NCI-H2227 treated with DMSO at 0.1 percent for 48 hours (cell line): ENCODE data around the gene RGPD8.

Source experiments
- DNase-seq: peaks from one replicate; lab custom pipeline; 2025; lab: John Stamatoyannopoulos, UW

RGPD8 gene

DNA sequence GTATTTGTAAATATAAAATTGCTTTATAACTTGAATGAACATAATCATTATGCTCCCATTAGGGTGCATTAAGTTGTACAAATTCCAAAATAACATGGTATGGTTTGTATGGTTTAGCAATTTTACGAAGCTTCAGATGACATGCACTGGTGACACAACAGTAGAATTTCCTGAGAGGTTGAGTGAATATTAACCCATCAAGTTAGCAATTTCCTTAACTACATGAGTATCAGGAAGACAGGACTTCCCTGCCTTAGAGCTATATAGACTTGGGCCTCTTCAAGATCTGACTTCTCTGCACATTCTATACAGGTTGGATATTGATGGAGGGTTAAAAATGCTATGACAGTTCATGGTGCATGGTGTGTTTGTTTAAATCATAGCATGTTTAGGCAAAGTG lies 97.8 kb downstream of the RGPD8 start:
- no peak for DNase-seq

DNA sequence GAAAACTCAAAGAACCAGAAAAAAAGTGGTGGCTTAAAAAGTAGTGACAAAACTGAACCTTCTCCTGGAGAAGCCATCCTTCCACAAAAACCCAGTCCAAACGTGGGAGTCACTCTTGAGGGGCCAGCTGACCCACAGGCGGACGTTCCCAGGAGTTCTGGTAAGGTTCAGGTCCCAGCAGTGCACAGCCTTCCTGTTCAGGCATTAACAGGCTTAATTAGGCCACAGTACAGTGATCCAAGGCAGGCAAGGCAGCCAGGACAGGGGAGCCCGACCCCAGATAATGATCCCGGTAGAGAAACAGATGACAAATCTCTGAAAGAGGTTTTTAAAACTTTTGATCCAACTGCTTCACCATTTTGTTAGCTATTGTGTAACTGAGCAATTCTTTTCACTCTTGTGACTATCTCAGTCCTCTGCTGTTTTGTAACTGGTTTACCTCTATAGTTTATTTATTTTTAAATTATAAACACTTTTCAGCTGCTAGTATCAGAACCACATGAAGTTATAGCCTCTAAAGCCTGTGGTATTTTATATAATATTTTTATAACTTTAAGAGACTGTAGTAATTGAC lies 101.2 kb downstream of the RGPD8 start:
- DNase-seq, result no peak

DNA sequence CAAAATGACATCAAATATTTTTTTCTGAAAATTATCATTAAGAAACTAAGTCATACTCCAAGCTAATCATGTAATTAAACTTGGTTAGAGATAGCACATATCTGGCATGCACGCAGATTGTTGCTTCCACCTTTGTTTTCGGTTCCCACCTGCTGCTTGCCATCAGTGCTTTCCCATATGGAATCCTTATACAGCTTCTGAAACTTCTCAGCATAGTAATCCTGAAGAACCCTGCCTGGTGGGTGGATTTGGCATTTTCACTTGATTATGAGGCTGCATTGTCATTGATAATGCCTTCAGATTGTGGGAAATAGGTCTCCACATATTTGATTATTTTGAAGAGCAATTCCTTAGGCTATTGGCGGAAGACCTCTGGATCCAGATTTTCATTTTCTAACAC lies 110.5 kb downstream of the RGPD8 start:
- no peak for DNase-seq

DNA sequence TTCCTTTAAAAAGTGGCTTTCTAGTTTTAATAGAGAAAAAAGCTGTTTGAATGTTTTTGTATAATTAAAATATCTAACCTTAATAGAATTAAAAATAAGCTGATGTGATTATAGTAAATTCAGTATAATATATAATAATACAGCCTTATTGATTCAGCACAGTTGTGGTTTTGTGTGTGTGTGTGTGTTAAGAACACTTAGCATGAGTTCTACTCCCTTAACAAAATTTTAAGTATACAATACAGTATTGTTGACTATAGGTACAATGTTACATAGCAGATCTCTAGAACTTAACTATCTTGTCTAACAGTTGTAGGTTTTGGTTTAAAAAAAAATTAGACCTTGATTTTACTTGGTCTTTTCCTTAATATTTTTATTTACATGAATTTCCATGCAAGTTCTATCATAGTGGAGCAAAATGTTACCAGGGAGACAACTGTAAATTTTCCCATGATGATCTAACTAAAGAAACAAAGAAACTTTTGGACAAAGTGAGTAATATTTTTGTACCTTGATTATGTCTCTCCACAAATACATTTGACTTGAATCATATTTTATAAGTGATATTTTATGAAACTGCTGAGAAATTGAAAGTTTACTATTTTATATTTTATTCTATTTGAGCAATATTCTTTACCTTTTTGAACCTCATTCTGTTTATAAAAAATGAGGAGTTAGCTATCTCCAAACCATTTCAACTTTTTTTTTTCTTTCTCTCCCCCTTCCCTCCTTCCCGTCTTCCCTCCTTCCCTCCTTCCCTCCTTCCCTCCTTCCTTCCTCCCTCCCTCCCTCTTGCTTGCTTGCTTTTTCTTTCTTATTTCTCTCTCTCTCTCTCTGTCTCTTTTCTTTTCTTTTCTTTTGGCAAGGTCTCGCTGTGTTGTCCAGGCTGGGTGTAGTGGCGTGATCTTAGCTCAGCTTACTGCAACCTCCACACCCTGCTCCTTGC lies 111.8 kb downstream of the RGPD8 start:
- DNase-seq, result no peak
